Measurements from ENCODE around the gene MAFG.

GRCh38 chr17:81967533-81968395, 40.2 kb upstream of the MAFG start:
- TF ChIP-seq CTCF (IDR thresholded peaks at IDR 0.05), result no peak
- no peak for TF ChIP-seq POLR2A (IDR thresholded peaks at IDR 0.05)

All from Peyer's patch (tissue), 4 donors.